GM18505 (cell line): Measurements from ENCODE around the gene MAP2K4.

Experiments used
- ATAC-seq: cut with Tn5 transposase; IDR thresholded peaks from one replicate; pipeline ENCODE4 v1.9.1; 2021; ENCODE audit not compliant: unreplicated experiment
- POLR2A ChIP-seq: IDR thresholded peaks from 4 replicates; pipeline ENCODE4 v1.6.1; 2011; ENCODE audit warnings: borderline replicate concordance; ENCODE audit not compliant: insufficient read depth, insufficient read length; ENCODE audit errors: extremely low read depth

MAP2K4 gene

GRCh38 chr17:12081720-12082119 lies 61.0 kb downstream of the MAP2K4 start:
- ATAC-seq = no peak
- no peak for TF ChIP-seq POLR2A

- no peak for ATAC-seq
- no peak for TF ChIP-seq POLR2A
These were observed 64.6 kb downstream of the MAP2K4 start for GRCh38 chr17:12085076-12085949.

GRCh38 chr17:12088035-12088434 lies 67.4 kb downstream of the MAP2K4 start:
- no peak for TF ChIP-seq POLR2A
- no peak for ATAC-seq

GRCh38 chr17:12089809-12090384 lies 69.2 kb downstream of the MAP2K4 start:
- no peak for TF ChIP-seq POLR2A
- ATAC-seq = no peak

GRCh38 chr17:12094336-12094735 lies 73.7 kb downstream of the MAP2K4 start:
- no peak for ATAC-seq
- no peak for TF ChIP-seq POLR2A

GRCh38 chr17:12095522-12095921 lies 74.8 kb downstream of the MAP2K4 start:
- no peak for TF ChIP-seq POLR2A
- no peak for ATAC-seq

GRCh38 chr17:12097326-12097725 lies 76.6 kb downstream of the MAP2K4 start:
- no peak for ATAC-seq
- no peak for TF ChIP-seq POLR2A

GRCh38 chr17:12098568-12098967 lies 77.9 kb downstream of the MAP2K4 start:
- no peak for TF ChIP-seq POLR2A
- peak; percentile 93 for ATAC-seq

- no peak for TF ChIP-seq POLR2A
- ATAC-seq = no peak
These were observed 78.7 kb downstream of the MAP2K4 start for GRCh38 chr17:12099412-12099811.

- no peak for TF ChIP-seq POLR2A
- no peak for ATAC-seq
These were observed 84.2 kb downstream of the MAP2K4 start for GRCh38 chr17:12104831-12105230.

GRCh38 chr17:12107905-12108304 lies 87.2 kb downstream of the MAP2K4 start:
- ATAC-seq = no peak
- TF ChIP-seq POLR2A = no peak

GRCh38 chr17:12110906-12111305 lies 90.2 kb downstream of the MAP2K4 start:
- TF ChIP-seq POLR2A = no peak
- no peak for ATAC-seq

- TF ChIP-seq POLR2A = no peak
- no peak for ATAC-seq
These were observed 92.5 kb downstream of the MAP2K4 start for GRCh38 chr17:12113156-12113555.

- ATAC-seq = no peak
- TF ChIP-seq POLR2A = no peak
These were observed 94.2 kb downstream of the MAP2K4 start for GRCh38 chr17:12114686-12115418.

GRCh38 chr17:12116143-12116542 lies 95.5 kb downstream of the MAP2K4 start:
- ATAC-seq = no peak
- TF ChIP-seq POLR2A = no peak

GRCh38 chr17:12118617-12119016 lies 97.9 kb downstream of the MAP2K4 start:
- no peak for ATAC-seq
- no peak for TF ChIP-seq POLR2A
